Endothelial cell (in vitro differentiated cells): ENCODE results near the gene PGAM5. TPM values are rescaled to one million over a fixed set of nuclear protein-coding genes. Genes with fewer than 3 reads are reported as not detected.

Source experiments
- DNase-seq: peaks from one replicate; pipeline ENCODE4 v3.0.0; 2021; ENCODE audit warnings: low spot score
- H3K27ac Mint-ChIP-seq: one replicate; pipeline ENCODE4 v1.8.0; 2021; ENCODE audit warnings: mixed read lengths, inconsistent platforms; ENCODE audit not compliant: unreplicated experiment
- H3K27me3 Mint-ChIP-seq: one replicate; pipeline ENCODE4 v1.8.0; 2021; ENCODE audit warnings: mild to moderate bottlenecking, moderate library complexity, mixed read lengths, inconsistent platforms; ENCODE audit not compliant: unreplicated experiment
- H3K36me3 Mint-ChIP-seq: one replicate; pipeline ENCODE4 v1.8.0; 2021; ENCODE audit warnings: mild to moderate bottlenecking, low read depth, mixed read lengths, inconsistent platforms; ENCODE audit not compliant: unreplicated experiment
- H3K4me1 Mint-ChIP-seq: one replicate; pipeline ENCODE4 v1.8.0; 2021; ENCODE audit warnings: mild to moderate bottlenecking, mixed read lengths, inconsistent platforms; ENCODE audit not compliant: unreplicated experiment
- H3K4me3 Mint-ChIP-seq: one replicate; pipeline ENCODE4 v1.8.0; 2021; ENCODE audit warnings: mild to moderate bottlenecking, mixed read lengths, inconsistent platforms; ENCODE audit not compliant: unreplicated experiment
- H3K9me3 Mint-ChIP-seq: one replicate; pipeline ENCODE4 v1.8.0; 2021; ENCODE audit warnings: mixed read lengths, inconsistent platforms; ENCODE audit not compliant: unreplicated experiment
- CTCF ChIP-seq: fragments of 200-600 bp; sonication (generic); IDR thresholded peaks from one replicate; pipeline ENCODE4 v1.5.0; 2021; ENCODE audit warnings: antibody characterized with exemption; ENCODE audit not compliant: unreplicated experiment
- total RNA-seq: library from RNA; stranded (reverse); fragmentation: NEBNext Ultra II Directional; extraction: Animal tissue kit (Norgen Biotek cat#: 25700); gene quantifications from one replicate; pipeline ENCODE4 v1.2.1, GENCODE V29; 2021; ENCODE audit not compliant: unreplicated experiment

PGAM5 gene
- total RNA-seq, 1 donor from 2014 or later: 43.9 TPM

DNA sequence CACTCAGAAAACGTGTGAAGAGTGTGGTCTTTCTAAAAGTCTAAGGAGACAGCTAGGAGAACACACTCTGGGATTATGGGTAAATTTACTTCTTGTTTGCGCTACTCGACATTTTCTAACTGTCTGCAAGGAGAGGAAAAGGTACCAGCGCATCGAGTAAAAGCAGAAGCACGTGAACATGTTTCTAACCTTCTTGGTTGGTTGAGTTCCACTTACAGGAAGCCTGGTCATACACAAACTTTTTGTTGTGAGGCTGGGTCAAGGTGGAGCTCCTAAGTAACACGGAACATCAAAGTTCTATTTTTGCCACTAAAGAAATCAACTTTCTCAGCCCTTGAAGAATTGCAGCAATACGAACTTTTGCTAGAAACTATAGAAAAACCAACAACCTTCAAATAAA lies 31.0 kb downstream of the PGAM5 start:
- H3K9me3 Mint-ChIP-seq: no peaks in the 10 kb centered on the region
- no peaks in the 10 kb centered on the region for H3K4me1 Mint-ChIP-seq
- H3K27ac Mint-ChIP-seq: no peak overlapping the region
- H3K36me3 Mint-ChIP-seq: peaks cover 76% of the 10 kb centered on the region
- peaks cover 9% of the 10 kb centered on the region for H3K27me3 Mint-ChIP-seq
- no peak for TF ChIP-seq CTCF
- no peak for DNase-seq
- H3K4me3 Mint-ChIP-seq: peak overlapping the region; percentile 51

DNA sequence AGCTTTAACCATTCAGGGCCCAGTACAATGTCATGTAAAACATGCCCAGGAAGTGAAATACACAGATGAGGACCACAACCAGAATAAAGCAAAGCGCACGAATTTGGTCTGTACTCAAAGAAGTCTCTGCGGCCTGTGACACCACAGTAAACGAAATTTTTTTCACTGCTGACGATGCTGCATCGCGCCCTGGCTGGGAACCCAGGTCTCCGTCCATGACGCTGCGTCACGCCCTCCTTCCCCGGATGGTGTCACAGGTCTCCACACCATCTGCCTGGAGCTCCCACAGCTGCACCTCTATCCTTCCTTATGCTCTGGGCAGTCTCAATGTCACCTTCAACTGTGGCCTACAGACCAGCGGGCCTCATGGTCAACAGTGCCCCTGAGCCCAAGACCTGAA lies 33.2 kb downstream of the PGAM5 start:
- DNase-seq: no peak
- H3K9me3 Mint-ChIP-seq: no peaks in the 10 kb centered on the region
- TF ChIP-seq CTCF: no peak
- H3K27me3 Mint-ChIP-seq: peaks cover 9% of the 10 kb centered on the region
- H3K36me3 Mint-ChIP-seq: peaks cover 78% of the 10 kb centered on the region
- peak overlapping the region; percentile 62 for H3K4me3 Mint-ChIP-seq
- H3K27ac Mint-ChIP-seq: no peak overlapping the region
- no peaks in the 10 kb centered on the region for H3K4me1 Mint-ChIP-seq

DNA sequence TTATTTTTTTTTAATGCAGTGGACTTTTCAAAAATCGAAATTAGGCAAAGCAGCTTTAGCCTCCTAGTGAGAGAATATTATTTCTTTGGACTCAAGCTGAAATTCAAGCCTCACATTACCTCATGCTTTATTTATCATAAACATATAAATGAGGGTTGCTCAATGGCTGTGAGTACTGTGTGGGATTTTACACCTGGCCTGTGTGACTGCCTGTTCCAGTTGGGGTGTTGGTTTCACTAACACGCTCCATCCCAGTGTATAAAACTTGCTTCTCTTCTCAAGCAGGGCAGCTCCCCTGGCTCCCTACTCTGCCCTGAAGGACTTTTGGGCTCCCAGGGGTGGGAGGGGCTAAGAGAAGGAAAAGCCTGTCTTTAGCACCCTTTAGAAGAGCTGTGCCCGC lies 36.0 kb downstream of the PGAM5 start:
- Mint-ChIP-seq H3K4me1 (no peaks in the 10 kb centered on the region), H3K27me3 (peaks cover 7% of the 10 kb centered on the region), H3K9me3 (no peaks in the 10 kb centered on the region), H3K4me3 (no peak overlapping the region), H3K27ac (no peak overlapping the region), H3K36me3 (peaks cover 53% of the 10 kb centered on the region)
- TF ChIP-seq CTCF: no peak
- DNase-seq: no peak

DNA sequence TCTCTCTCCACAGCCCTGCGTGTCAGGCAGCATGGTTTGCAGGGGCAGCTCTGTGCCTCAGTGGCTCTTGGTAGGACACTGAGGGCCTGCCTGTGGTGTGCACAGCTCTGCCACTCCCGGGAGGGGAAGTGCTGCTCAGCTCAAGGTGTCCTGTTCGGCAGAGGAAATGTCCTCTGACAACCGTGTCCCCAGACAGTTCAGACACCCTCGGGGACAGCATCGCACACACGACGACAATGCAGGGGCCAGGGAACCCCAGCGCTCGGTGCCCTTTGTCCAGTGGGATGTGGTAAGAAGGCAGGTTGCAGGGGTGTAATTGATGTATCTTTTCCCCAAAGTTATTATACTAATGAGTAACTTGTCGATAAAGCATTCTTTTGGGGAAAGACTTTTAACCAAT lies 36.8 kb downstream of the PGAM5 start:
- TF ChIP-seq CTCF: no peak
- Mint-ChIP-seq H3K36me3 (peaks cover 45% of the 10 kb centered on the region), H3K27ac (no peak overlapping the region), H3K27me3 (peaks cover 6% of the 10 kb centered on the region), H3K9me3 (no peaks in the 10 kb centered on the region), H3K4me1 (no peaks in the 10 kb centered on the region), H3K4me3 (no peak overlapping the region)
- no peak for DNase-seq

DNA sequence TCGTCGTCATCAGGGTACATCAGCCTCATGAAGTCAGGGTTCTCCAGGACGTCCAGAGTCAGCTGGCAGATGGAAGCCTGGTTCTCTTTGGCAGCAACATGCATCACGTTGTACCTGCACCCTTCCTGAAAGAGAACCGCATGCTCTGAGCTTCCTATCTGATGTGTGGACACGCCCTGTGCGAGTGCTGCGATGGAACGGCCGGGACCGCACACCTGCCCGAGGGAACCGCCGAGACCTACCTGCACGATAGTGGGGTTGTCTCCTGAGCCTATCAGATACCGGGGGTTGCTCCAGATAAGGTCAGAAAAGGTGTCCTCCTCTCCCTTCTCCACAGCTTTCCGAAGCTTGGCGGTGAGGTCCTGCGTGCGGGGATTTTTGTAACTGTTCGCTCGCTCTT lies 37.3 kb downstream of the PGAM5 start:
- no peak for TF ChIP-seq CTCF
- peak overlapping the region; percentile 56 for H3K4me3 Mint-ChIP-seq
- peaks cover 2% of the 10 kb centered on the region for H3K27me3 Mint-ChIP-seq
- no peaks in the 10 kb centered on the region for H3K9me3 Mint-ChIP-seq
- H3K36me3 Mint-ChIP-seq: peaks cover 40% of the 10 kb centered on the region
- H3K4me1 Mint-ChIP-seq: no peaks in the 10 kb centered on the region
- DNase-seq: no peak
- no peak overlapping the region for H3K27ac Mint-ChIP-seq
